DND-41 (cell line): ENCODE measurements around the gene PRR23B.

ENCODE experiments used
- CTCF ChIP-seq: IDR thresholded peaks from 2 replicates; pipeline ENCODE4 v1.5.1; 2012; ENCODE audit warnings: borderline replicate concordance, low read length, moderate library complexity, mild to moderate bottlenecking; ENCODE audit not compliant: poor library complexity, severe bottlenecking; ENCODE audit errors: extremely low read depth
- EZH2 ChIP-seq: IDR thresholded peaks from 3 replicates; pipeline ENCODE4 v1.6.1; 2012; ENCODE audit warnings: borderline replicate concordance, low read depth, mild to moderate bottlenecking, moderate library complexity, low read length, inconsistent platforms; ENCODE audit not compliant: severe bottlenecking

DNA sequence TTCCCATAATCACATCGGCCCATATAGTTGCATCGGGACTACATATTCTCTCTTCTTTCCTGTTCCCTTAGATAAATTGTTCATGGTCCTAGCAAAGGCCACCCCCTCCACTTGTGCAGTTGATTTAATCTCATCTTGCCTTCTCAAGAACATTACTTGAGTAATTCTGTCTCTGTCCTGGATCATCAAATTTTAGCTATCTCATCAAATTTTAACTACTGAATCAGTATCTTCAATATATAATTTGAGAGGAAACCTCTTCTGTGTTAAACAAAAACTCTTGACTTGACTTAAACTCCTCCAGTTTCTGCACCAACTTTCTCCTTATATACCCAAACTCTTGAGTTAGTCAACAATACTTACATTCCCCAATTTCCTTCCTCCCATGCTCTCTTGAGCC, 4.2 kb upstream of the PRR23B start:
- TF ChIP-seq EZH2 = no peak
- no peak for TF ChIP-seq CTCF
